NB4 (cell line): ENCODE results near the gene ASPRV1.

ENCODE experiments used
- CTCF ChIP-seq: IDR thresholded peaks from one replicate; pipeline ENCODE4 v1.5.1; 2012; ENCODE audit warnings: low read depth, low read length
- MAX ChIP-seq: IDR thresholded peaks from 2 replicates; pipeline ENCODE4 v1.6.1; 2011; ENCODE audit warnings: low read depth, low read length
- MYC ChIP-seq: IDR thresholded peaks from 2 replicates; pipeline ENCODE4 v1.6.1; 2011; ENCODE audit warnings: low read depth, low read length
- POLR2A ChIP-seq: IDR thresholded peaks from 2 replicates; pipeline ENCODE4 v1.6.1; 2011; ENCODE audit warnings: mild to moderate bottlenecking; ENCODE audit not compliant: insufficient read length; ENCODE audit errors: extremely low read depth

GRCh38 chr2:70010576-70011111 lies 49.2 kb upstream of the ASPRV1 start:
- no peak for TF ChIP-seq POLR2A
- TF ChIP-seq CTCF = no peak
- no peak for TF ChIP-seq MYC
- TF ChIP-seq MAX = no peak
